ENCODE results near the gene RCBTB1.

The RCBTB1 gene

GRCh38 chr13:49516467-49516866, 68.9 kb downstream of the RCBTB1 start:
- no peak for DNase-seq (ENCODE audit: low read depth in 3 of 3)

- DNase-seq (ENCODE audit: low read depth in 3 of 3) = no peak
Measured at GRCh38 chr13:49512578-49512977, 72.8 kb downstream of the RCBTB1 start.

- DNase-seq (ENCODE audit: low read depth in 3 of 3) = no peak
Measured at GRCh38 chr13:49503951-49504350, 81.4 kb downstream of the RCBTB1 start.

- DNase-seq (ENCODE audit: low read depth in 3 of 3) = no peak
Measured at GRCh38 chr13:49502954-49503353, 82.4 kb downstream of the RCBTB1 start.

GRCh38 chr13:49499889-49500660, 85.3 kb downstream of the RCBTB1 start:
- DNase-seq (ENCODE audit: low read depth in 3 of 3) = no peak

GRCh38 chr13:49498206-49498605, 87.2 kb downstream of the RCBTB1 start:
- DNase-seq (ENCODE audit: low read depth in 3 of 3) = no peak

GRCh38 chr13:49497272-49497671, 88.1 kb downstream of the RCBTB1 start:
- DNase-seq (ENCODE audit: low read depth in 3 of 3) = no peak

GRCh38 chr13:49496837-49497236, 88.5 kb downstream of the RCBTB1 start:
- peak in 2 of 3 experiments; percentile 47 to 57 for DNase-seq (ENCODE audit: low read depth in 3 of 3)

GRCh38 chr13:49495783-49496762, 89.3 kb downstream of the RCBTB1 start, which contains the start of gene PHF11:
Gene PHF11, plus strand, starts transcription at chr13:49495953. Its CDS starts 49 bp downstream, at chr13:49496002.
- peak; percentile 68 to 86 (median 81) for DNase-seq (ENCODE audit: low read depth in 3 of 3)

- DNase-seq (ENCODE audit: low read depth in 3 of 3) = no peak
Measured at GRCh38 chr13:49494645-49495044, 90.7 kb downstream of the RCBTB1 start.

GRCh38 chr13:49488563-49488962, 96.8 kb downstream of the RCBTB1 start:
- no peak for DNase-seq (ENCODE audit: low read depth in 3 of 3)

Measured in stimulated activated CD4-positive, alpha-beta T cell treated with anti-CD3 and anti-CD28 coated beads, TNF-alpha, amount 100 ng/mL, for 4 hours (primary cell).